WTC11 (cell line): Measurements from ENCODE around the gene ANKMY1. TPM values are rescaled to one million over a fixed set of nuclear protein-coding genes. Genes with fewer than 3 reads are reported as not detected.
A peak's percentile ranks its signal among the peaks of the same experiment; 100 is the strongest.

Experiments
- AR ChIP-seq: fragments of 250-450 bp; sonication (Bioruptor Pico); IDR thresholded peaks from 2 replicates; pipeline ENCODE4 v1.9.0; 2021; ENCODE audit warnings: mild to moderate bottlenecking
- ATF3 ChIP-seq: sonication (generic); formaldehyde crosslinking; conservative IDR thresholded peaks from 2 replicates; pipeline ENCODE4 v1.8.1; 2022; ENCODE audit warnings: mild to moderate bottlenecking, missing genetic modification reagents
- ATF6 ChIP-seq: sonication (generic); formaldehyde crosslinking; IDR thresholded peaks from 2 replicates; pipeline ENCODE4 v1.8.1; 2023; ENCODE audit warnings: mild to moderate bottlenecking, missing genetic modification reagents
- CREM ChIP-seq: sonication (generic); formaldehyde crosslinking; IDR thresholded peaks from 2 replicates; pipeline ENCODE4 v1.8.1; 2022; ENCODE audit warnings: mild to moderate bottlenecking, missing genetic modification reagents, moderate library complexity
- ELF4 ChIP-seq: sonication (generic); formaldehyde crosslinking; IDR thresholded peaks from 2 replicates; pipeline ENCODE4 v1.8.1; 2022; ENCODE audit warnings: low read depth, mild to moderate bottlenecking, moderate library complexity, missing genetic modification reagents
- ETV6 ChIP-seq: sonication (generic); formaldehyde crosslinking; IDR thresholded peaks from 2 replicates; pipeline ENCODE4 v1.8.1; 2022; ENCODE audit warnings: mild to moderate bottlenecking, missing genetic modification reagents
- FOXK1 ChIP-seq: sonication (generic); formaldehyde crosslinking; IDR thresholded peaks from 2 replicates; pipeline ENCODE4 v1.8.0; 2022; ENCODE audit warnings: mild to moderate bottlenecking, moderate library complexity, missing genetic modification reagents
- HMGA2 ChIP-seq: fragments of 250-450 bp; sonication (Bioruptor Pico); IDR thresholded peaks from 2 replicates; pipeline ENCODE4 v1.4.0; 2021; ENCODE audit warnings: mild to moderate bottlenecking, moderate library complexity
- IRF2 ChIP-seq: sonication (generic); formaldehyde crosslinking; IDR thresholded peaks from 2 replicates; pipeline ENCODE4 v1.8.0; 2022; ENCODE audit warnings: low read depth, missing genetic modification reagents, borderline replicate concordance
- KAT7 ChIP-seq: sonication (generic); formaldehyde crosslinking; IDR thresholded peaks from 2 replicates; pipeline ENCODE4 v1.8.1; 2023; ENCODE audit warnings: missing genetic modification reagents, mild to moderate bottlenecking, borderline replicate concordance
- NR1H2 ChIP-seq: sonication (generic); formaldehyde crosslinking; IDR thresholded peaks from 2 replicates; pipeline ENCODE4 v1.9.0; 2021; ENCODE audit warnings: mild to moderate bottlenecking, moderate library complexity, missing genetic modification reagents
- RORB ChIP-seq: fragments of 250-450 bp; sonication (Bioruptor Pico); IDR thresholded peaks from 2 replicates; pipeline ENCODE4 v1.9.0; 2021; ENCODE audit warnings: mild to moderate bottlenecking
- STAT6 ChIP-seq: sonication (generic); formaldehyde crosslinking; conservative IDR thresholded peaks from 2 replicates; pipeline ENCODE4 v1.8.1; 2023; ENCODE audit warnings: mild to moderate bottlenecking, low read depth, missing genetic modification reagents, moderate library complexity
- TEAD4 ChIP-seq: sonication (generic); formaldehyde crosslinking; IDR thresholded peaks from 2 replicates; pipeline ENCODE4 v1.8.0; 2022; ENCODE audit warnings: mild to moderate bottlenecking, missing genetic modification reagents
- ZNF219 ChIP-seq: sonication (generic); formaldehyde crosslinking; IDR thresholded peaks from 2 replicates; pipeline ENCODE4 v1.8.0; 2023; ENCODE audit warnings: missing genetic modification reagents, mild to moderate bottlenecking, borderline replicate concordance
- ZNF416 ChIP-seq: fragments of 250-450 bp; sonication (Bioruptor Pico); IDR thresholded peaks from 2 replicates; pipeline ENCODE4 v1.9.0; 2021; ENCODE audit warnings: mild to moderate bottlenecking, inconsistent platforms
- ZNF425 ChIP-seq: fragments of 250-450 bp; sonication (Bioruptor Pico); conservative IDR thresholded peaks from 2 replicates; pipeline ENCODE4 v1.9.0; 2021; ENCODE audit warnings: mild to moderate bottlenecking
- ZSCAN18 ChIP-seq: fragments of 250-450 bp; sonication (Bioruptor Pico); IDR thresholded peaks from 2 replicates; pipeline ENCODE4 v2.1.2; 2022; ENCODE audit warnings: mild to moderate bottlenecking, moderate library complexity
- total RNA-seq: library from RNA; stranded (reverse); gene quantifications from 3 replicates; pipeline ENCODE4 v1.2.3, GENCODE V29; 2021
- TF ChIP-seq, protein P1 (sequence below): sonication (generic); formaldehyde crosslinking; IDR thresholded peaks from 2 replicates; pipeline ENCODE4 v1.8.0; 2022; ENCODE audit warnings: mild to moderate bottlenecking, missing genetic modification reagents
- TF ChIP-seq, protein P2 (sequence below): sonication (generic); formaldehyde crosslinking; IDR thresholded peaks from 2 replicates; pipeline ENCODE4 v1.8.1; 2022; ENCODE audit warnings: mild to moderate bottlenecking, moderate library complexity, missing genetic modification reagents
- TF ChIP-seq, protein P3 (sequence below): sonication (generic); formaldehyde crosslinking; IDR thresholded peaks from 2 replicates; pipeline ENCODE4 v1.8.0; 2022; ENCODE audit warnings: missing genetic modification reagents

The ANKMY1 gene
- total RNA-seq, 1 experiment from 2014 or later = 4.6 TPM

- TF ChIP-seq AR (no peak), FOXK1 (CRISPR knock-in tag) (no peak), ZNF425 (CRISPR knock-in tag) (no peak), ETV6 (CRISPR knock-in tag) (peak; percentile 49; the same call in 1 of the 2 replicates), KAT7 (CRISPR knock-in tag) (0 out of 2 replicates have a peak, but pooled peaks have one; percentile 71), ZSCAN18 (CRISPR knock-in tag) (no peak), CREM (CRISPR knock-in tag) (no peak), IRF2 (CRISPR knock-in tag) (no peak), HMGA2 (CRISPR knock-in tag) (no peak), ELF4 (CRISPR knock-in tag) (0 out of 2 replicates have a peak, but pooled peaks have one; percentile 67), ZNF219 (peak; percentile 93), ATF6 (no peak), ATF3 (CRISPR knock-in tag) (no peak), ZNF416 (CRISPR knock-in tag) (no peak), STAT6 (CRISPR knock-in tag) (no peak), TEAD4 (CRISPR knock-in tag) (peak; percentile 29; the same call in 1 of the 2 replicates), RORB (CRISPR knock-in tag) (no peak), NR1H2 (no peak; the same call in 1 of the 2 replicates)
- TF ChIP-seq, protein P1, sequence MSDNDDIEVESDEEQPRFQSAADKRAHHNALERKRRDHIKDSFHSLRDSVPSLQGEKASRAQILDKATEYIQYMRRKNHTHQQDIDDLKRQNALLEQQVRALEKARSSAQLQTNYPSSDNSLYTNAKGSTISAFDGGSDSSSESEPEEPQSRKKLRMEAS = peak; percentile 96
- TF ChIP-seq, protein P2, sequence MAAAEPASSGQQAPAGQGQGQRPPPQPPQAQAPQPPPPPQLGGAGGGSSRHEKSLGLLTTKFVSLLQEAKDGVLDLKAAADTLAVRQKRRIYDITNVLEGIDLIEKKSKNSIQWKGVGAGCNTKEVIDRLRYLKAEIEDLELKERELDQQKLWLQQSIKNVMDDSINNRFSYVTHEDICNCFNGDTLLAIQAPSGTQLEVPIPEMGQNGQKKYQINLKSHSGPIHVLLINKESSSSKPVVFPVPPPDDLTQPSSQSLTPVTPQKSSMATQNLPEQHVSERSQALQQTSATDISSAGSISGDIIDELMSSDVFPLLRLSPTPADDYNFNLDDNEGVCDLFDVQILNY (CRISPR knock-in tag) = 0 out of 2 replicates have a peak, but pooled peaks have one; percentile 35
- TF ChIP-seq, protein P3, sequence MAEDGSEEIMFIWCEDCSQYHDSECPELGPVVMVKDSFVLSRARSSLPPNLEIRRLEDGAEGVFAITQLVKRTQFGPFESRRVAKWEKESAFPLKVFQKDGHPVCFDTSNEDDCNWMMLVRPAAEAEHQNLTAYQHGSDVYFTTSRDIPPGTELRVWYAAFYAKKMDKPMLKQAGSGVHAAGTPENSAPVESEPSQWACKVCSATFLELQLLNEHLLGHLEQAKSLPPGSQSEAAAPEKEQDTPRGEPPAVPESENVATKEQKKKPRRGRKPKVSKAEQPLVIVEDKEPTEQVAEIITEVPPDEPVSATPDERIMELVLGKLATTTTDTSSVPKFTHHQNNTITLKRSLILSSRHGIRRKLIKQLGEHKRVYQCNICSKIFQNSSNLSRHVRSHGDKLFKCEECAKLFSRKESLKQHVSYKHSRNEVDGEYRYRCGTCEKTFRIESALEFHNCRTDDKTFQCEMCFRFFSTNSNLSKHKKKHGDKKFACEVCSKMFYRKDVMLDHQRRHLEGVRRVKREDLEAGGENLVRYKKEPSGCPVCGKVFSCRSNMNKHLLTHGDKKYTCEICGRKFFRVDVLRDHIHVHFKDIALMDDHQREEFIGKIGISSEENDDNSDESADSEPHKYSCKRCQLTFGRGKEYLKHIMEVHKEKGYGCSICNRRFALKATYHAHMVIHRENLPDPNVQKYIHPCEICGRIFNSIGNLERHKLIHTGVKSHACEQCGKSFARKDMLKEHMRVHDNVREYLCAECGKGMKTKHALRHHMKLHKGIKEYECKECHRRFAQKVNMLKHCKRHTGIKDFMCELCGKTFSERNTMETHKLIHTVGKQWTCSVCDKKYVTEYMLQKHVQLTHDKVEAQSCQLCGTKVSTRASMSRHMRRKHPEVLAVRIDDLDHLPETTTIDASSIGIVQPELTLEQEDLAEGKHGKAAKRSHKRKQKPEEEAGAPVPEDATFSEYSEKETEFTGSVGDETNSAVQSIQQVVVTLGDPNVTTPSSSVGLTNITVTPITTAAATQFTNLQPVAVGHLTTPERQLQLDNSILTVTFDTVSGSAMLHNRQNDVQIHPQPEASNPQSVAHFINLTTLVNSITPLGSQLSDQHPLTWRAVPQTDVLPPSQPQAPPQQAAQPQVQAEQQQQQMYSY (CRISPR knock-in tag) = no peak
Observed at GRCh38 chr2:240436683-240437550, 120.9 kb downstream of the ANKMY1 start (continued).
